PC-9 (cell line): ENCODE measurements around the gene B3GLCT. TPM values are rescaled to one million over a fixed set of nuclear protein-coding genes. Genes with fewer than 3 reads are reported as not detected.

Experiments
- BruUV-seq: library from RNA; stranded (reverse); fragments of 400-500 nt; replicated peaks from 2 replicates; lab custom pipeline; 2021; lab: Mats Ljungman, UMichigan
- CTCF ChIA-PET: fragments of 300-600 bp; sonication (Branson Sonifier 250); formaldehyde crosslinking; loops from one replicate; lab custom pipeline; 2022; ENCODE audit warnings: antibody characterized with exemption; lab: Charles Lee
- POLR2A ChIA-PET: fragments of 300-600 bp; sonication (Branson Sonifier 250); formaldehyde crosslinking; loops from one replicate; lab custom pipeline; 2022; ENCODE audit warnings: antibody characterized with exemption; ENCODE audit not compliant: unreplicated experiment; lab: Charles Lee
- DNase-seq, 2 experiments: peaks; one replicate each; pipeline versions ENCODE4 v3.0.0 to v3.0.0-alpha.2; 2015 to 2022; ENCODE audit warnings: mixed read lengths in 1 of 2
- H2AFZ ChIP-seq: fragments of 200-600 bp; sonication (generic); 2 replicates; pipeline ENCODE4 v1.8.1; 2017; ENCODE audit warnings: antibody characterized with exemption
- H3F3A ChIP-seq: fragments of 200-600 bp; sonication (generic); 2 replicates; pipeline ENCODE4 v1.8.1; 2017; ENCODE audit warnings: antibody characterized with exemption, mild to moderate bottlenecking, low read depth; ENCODE audit not compliant: insufficient read depth
- H3K27ac ChIP-seq: fragments of 200-600 bp; sonication (generic); 2 replicates; pipeline ENCODE4 v1.6.1; 2016; ENCODE audit warnings: mixed run types
- H3K27me3 ChIP-seq: fragments of 200-600 bp; sonication (generic); 2 replicates; pipeline ENCODE4 v1.6.1; 2016; ENCODE audit warnings: low read depth, mixed run types; ENCODE audit not compliant: insufficient read depth
- H3K36me3 ChIP-seq: fragments of 200-600 bp; sonication (generic); 2 replicates; pipeline ENCODE4 v1.6.1; 2016; ENCODE audit warnings: low read depth, mixed run types
- H3K4me1 ChIP-seq: fragments of 200-600 bp; sonication (generic); replicated peaks from 2 replicates; pipeline ENCODE4 v1.6.1; 2016; ENCODE audit warnings: mixed run types; ENCODE audit not compliant: insufficient read depth
- H3K4me2 ChIP-seq: fragments of 200-600 bp; sonication (generic); 2 replicates; pipeline ENCODE4 v1.6.1; 2017; ENCODE audit warnings: mixed run types
- H3K4me3 ChIP-seq: fragments of 200-600 bp; sonication (generic); 2 replicates; pipeline ENCODE4 v1.6.1; 2016; ENCODE audit warnings: mixed run types
- H3K79me2 ChIP-seq: fragments of 200-600 bp; sonication (generic); 2 replicates; pipeline ENCODE4 v1.6.1; 2017; ENCODE audit warnings: low read depth, mixed run types
- H3K9me2 ChIP-seq: fragments of 200-600 bp; sonication (generic); 2 replicates; pipeline ENCODE4 v1.8.1; 2017; ENCODE audit warnings: mild to moderate bottlenecking; ENCODE audit not compliant: insufficient read depth
- H3K9me3 ChIP-seq: fragments of 200-600 bp; sonication (generic); 2 replicates; pipeline ENCODE4 v1.8.1; 2016; ENCODE audit warnings: low read depth; ENCODE audit not compliant: insufficient read depth
- H4K20me1 ChIP-seq: fragments of 200-600 bp; sonication (generic); 2 replicates; pipeline ENCODE4 v1.8.1; 2017; ENCODE audit not compliant: insufficient read depth
- CTCF ChIP-seq: fragments of 200-600 bp; sonication (generic); conservative IDR thresholded peaks from 2 replicates; pipeline ENCODE4 v1.6.1; 2017; ENCODE audit warnings: mixed run types, antibody characterized with exemption, mild to moderate bottlenecking, moderate library complexity
- EZH2 ChIP-seq: fragments of 200-600 bp; sonication (generic); IDR thresholded peaks from 2 replicates; pipeline ENCODE4 v1.8.0; 2017; ENCODE audit warnings: antibody characterized with exemption, low read depth
- intact Hi-C: fragments of 100-400 bp; cut with micrococcal nuclease; formaldehyde crosslinking; loops from one replicate; pipeline ENCODE4 v1.10.0; 2022; ENCODE audit not compliant: unreplicated experiment
- total RNA-seq: library from RNA; stranded (reverse); gene quantifications from 2 replicates; pipeline ENCODE4 v1.2.3, GENCODE V29; 2021

B3GLCT gene
- total RNA-seq, 1 experiment from 2014 or later: 5.4 TPM

GRCh38 chr13:31179754-31180153 lies 20.0 kb upstream of the B3GLCT start:
- no peak for TF ChIP-seq CTCF
- TF ChIP-seq EZH2: no peak
- DNase-seq: no peak

GRCh38 chr13:31182987-31183386 lies 16.8 kb upstream of the B3GLCT start:
- POLR2A ChIA-PET: no interaction called here
- no TSS peak for BruUV-seq
- H3K79me2 ChIP-seq: no peaks in the 10 kb centered on the region
- no peak overlapping the region for H2AFZ ChIP-seq
- no peaks in the 10 kb centered on the region for H3K9me3 ChIP-seq
- H3K36me3 ChIP-seq: no peaks in the 10 kb centered on the region
- H4K20me1 ChIP-seq: no peaks in the 10 kb centered on the region
- H3K4me1 ChIP-seq: no peaks in the 10 kb centered on the region
- H3F3A ChIP-seq: no peaks in the 10 kb centered on the region
- no peak overlapping the region for H3K4me3 ChIP-seq
- CTCF ChIA-PET: no interaction called here
- no peak for TF ChIP-seq EZH2
- no peak for TF ChIP-seq CTCF
- no peak for DNase-seq
- intact Hi-C loops: no loop called here
- no peak overlapping the region for H3K27ac ChIP-seq
- H3K9me2 ChIP-seq: no peaks in the 10 kb centered on the region
- H3K4me2 ChIP-seq: no peak overlapping the region
- no peaks in the 10 kb centered on the region for H3K27me3 ChIP-seq

More at GRCh38 chr13:31179754-31180153, 20.0 kb upstream of the B3GLCT start:
- Histone ChIP-seq H3K27me3 (no peaks in the 10 kb centered on the region), H3K79me2 (no peaks in the 10 kb centered on the region), H3K27ac (no peak overlapping the region), H4K20me1 (no peaks in the 10 kb centered on the region), H3F3A (no peaks in the 10 kb centered on the region), H3K9me2 (no peaks in the 10 kb centered on the region), H3K4me2 (no peak overlapping the region), H3K4me1 (no peaks in the 10 kb centered on the region), H2AFZ (no peak overlapping the region), H3K36me3 (no peaks in the 10 kb centered on the region), H3K9me3 (no peaks in the 10 kb centered on the region), H3K4me3 (no peak overlapping the region)
- intact Hi-C loops: no loop called here
- ChIA-PET CTCF (no interaction called here), POLR2A (no interaction called here)
- BruUV-seq: no TSS peak

GRCh38 chr13:31184451-31184850 lies 15.3 kb upstream of the B3GLCT start:
- Histone ChIP-seq H3K4me2 (no peak overlapping the region), H3K27ac (no peak overlapping the region), H4K20me1 (no peaks in the 10 kb centered on the region), H3F3A (no peaks in the 10 kb centered on the region), H3K4me3 (no peak overlapping the region), H3K27me3 (no peaks in the 10 kb centered on the region), H3K9me2 (no peaks in the 10 kb centered on the region), H3K4me1 (no peaks in the 10 kb centered on the region), H2AFZ (no peak overlapping the region), H3K79me2 (no peaks in the 10 kb centered on the region), H3K36me3 (no peaks in the 10 kb centered on the region), H3K9me3 (no peaks in the 10 kb centered on the region)
- BruUV-seq: no TSS peak
- ChIA-PET CTCF (no interaction called here), POLR2A (no interaction called here)
- DNase-seq: no peak
- intact Hi-C loops: no loop called here
- TF ChIP-seq CTCF (no peak), EZH2 (no peak)
